ENCODE results near the gene WWOX.

Gene WWOX

DNA sequence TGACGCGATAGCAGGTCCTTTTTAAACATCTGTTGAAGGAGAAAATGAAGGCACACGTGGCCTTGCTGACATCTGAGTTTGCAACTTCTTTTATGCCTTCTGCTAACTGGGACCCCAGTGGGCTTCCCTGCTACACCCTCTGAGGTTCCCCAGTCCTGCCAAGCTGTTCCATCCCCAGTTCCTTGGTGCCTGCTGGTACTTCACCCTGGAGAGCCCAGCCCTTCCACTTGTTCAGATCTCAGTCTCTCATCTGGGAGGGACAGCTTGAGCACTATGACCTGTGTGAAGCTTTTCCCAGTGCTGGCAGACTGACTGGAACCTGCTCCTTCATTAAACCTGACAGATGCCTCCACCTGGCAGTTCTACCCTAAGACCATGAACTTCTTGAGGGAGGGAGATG is 95.5 kb downstream of the WWOX start:
- DNase-seq (ENCODE audit: low read depth, low spot score): no peak

DNA sequence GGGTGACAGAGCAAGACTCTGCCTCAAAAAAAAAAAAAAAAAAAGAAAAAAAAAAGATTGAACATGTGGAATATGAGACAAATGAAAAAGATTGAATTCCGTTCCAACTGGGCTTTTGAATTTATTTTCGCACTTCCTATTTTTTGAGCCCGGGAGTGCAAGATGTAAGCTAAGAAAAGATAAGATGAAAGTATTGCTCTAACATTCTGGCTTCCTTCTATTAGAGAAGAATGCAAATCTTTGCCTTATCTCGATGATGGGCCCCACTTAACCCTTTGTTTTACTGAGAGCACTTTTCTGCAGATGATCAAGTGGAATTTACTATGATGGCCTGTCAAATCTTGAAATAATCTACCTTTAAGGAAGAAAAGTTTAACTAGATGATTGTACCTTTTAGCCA is 96.3 kb downstream of the WWOX start:
- no peak for DNase-seq (ENCODE audit: low read depth, low spot score)

DNA sequence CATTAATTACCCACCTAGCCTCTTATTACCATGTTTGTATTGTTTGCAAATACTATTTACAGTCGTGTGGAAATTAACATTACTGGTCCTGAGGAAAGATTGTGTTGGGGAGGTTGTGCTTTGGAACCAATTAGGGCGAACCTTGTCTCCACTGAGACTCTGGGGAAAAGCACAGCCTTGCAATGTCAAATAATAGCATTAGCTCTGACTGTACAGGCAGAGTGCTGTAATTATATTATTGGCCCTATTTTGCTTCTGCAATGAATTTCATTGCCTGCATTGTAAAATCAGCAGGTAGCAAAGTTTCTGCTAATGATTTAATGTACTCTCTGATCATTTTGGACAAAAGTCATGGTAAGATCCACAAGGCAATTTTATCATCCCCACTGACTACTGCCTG is 97.0 kb downstream of the WWOX start:
- no peak for DNase-seq (ENCODE audit: low read depth, low spot score)

DNA sequence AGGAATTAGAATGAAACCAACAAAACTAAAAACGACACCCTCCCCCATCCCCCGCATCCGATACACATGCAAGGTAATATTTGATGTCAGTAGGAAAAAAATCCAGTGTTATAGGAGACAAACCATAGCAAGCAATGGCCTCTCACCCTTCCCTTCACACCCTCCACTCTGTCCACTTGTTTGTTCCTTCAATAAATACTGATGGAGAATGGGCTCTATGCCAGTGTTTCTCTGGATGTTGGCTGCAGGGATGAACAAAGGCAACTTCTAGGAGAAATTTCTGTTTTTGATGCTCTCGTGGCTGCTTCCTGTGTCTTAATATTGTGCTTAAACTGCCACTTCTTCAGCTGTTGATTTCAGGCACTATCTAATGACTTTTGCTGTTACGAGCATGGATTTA is 98.8 kb downstream of the WWOX start:
- DNase-seq (ENCODE audit: low read depth, low spot score): no peak

DNA sequence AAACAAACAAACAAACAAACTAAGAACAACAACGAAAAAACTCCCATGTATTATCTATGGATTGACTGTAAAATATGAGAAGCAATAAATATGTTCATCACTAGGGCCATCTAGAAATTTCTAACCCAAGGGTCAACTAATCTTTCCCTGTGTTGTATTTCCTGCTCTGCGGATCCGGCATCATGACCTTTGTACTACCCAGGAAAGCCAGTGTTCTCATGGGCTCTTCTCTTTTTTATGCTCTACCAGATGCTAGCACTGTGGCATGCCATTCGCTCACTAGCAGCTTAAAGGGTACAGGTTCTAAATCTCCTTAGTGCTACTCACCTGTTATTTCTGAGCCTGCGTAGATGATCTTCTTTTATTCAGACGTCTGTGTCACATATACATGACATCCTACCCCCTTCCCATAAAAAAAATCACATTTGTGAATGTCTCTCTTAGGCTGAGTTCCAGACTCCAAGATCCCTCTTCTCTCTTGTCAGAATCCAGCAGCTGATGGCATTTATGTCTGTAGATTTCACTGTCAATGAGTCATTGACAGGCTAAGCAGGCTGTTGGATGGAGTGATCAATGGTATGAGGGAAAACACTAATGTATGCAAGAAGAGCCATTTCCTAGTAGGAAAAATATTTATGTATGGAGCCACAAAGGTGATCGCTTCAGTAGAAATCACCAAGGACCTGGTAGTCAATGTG is 100.0 kb downstream of the WWOX start:
- no peak for DNase-seq (ENCODE audit: low read depth, low spot score)

DNA sequence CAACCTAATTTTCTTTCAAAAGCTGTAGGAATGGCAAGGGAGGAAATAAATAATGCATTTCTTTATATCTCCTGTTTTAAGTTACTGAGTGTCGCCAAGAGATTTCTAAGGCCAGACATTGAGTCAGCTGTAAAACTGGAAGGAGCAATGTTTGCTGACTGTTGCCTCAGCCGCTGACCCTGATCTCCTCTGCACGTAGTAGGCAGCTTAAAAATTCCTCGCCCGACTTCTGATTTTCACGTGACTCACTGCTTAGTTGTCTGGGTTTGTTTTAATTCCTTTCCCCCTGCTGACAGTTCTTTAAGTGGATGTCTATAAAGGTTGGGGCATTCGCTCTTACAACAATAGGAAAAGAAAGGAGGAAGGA is 100.6 kb downstream of the WWOX start:
- no peak for DNase-seq (ENCODE audit: low read depth, low spot score)

DNA sequence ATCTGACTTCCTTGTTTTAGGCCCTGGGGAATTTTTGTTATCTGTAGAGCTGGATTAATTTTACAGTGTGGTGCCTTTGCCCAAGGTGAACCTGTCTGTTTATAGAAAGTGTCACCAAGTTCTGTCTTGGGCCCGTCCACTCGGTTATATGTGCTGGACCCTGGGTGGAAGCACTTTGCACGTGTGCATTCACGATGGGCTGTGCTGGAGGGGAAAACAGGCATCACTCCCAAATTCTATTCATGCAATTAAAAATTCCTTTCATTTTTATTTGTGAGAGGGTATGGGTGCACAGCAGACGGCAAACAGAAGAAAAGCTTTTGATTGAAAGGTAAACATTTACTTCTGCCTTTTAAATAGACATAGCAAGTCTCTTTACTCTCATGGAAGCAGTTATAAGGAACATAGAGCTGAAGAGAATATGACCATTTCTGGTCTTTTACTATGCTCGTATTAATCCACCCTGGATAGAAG is 101.2 kb downstream of the WWOX start:
- DNase-seq (ENCODE audit: low read depth, low spot score): no peak

DNA sequence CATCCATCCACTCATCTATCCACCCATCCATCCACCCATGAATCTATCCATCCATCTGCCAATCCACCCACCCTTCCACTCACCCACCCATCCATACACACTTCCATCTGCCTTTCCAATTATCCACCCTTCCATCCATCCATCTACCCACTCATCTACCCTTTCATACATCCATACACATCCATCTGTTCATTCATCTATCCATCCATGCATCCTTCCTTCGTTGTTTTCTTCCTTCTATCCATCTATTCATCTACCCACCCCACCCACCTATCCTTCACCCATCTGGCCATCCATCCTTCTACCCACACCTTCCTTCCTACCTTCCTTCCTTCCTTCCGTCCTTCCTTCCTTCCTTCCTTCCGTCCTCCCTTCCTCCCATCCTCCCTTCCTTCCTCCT is 106.1 kb downstream of the WWOX start:
- DNase-seq (ENCODE audit: low read depth, low spot score): no peak

DNA sequence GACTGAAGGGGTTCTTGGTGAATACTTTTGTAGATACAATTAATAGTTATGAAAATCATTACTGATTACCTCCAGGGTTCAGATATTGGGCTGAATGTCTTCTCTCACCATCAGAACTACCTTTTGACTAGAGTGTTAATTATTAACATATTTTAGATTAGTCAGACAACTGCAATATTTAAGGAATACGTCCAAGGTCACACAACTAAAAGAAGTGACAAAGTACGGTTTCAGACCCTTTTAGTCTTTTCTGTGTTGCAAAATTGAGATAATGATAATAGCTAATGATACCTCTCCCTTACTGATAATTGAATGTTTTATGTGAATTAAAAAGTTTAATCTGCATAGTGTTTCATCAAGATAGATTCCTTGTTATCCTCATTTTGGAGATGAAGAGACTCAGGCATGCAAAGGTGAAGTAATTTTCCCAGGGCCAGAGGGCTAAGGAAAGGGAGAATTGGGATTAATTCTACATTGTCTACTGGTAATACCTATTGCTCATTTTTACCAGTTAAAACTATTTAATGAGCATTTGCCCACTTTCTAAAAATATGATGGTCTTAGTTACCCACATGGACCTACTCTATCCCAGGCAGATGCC is 107.3 kb downstream of the WWOX start:
- DNase-seq (ENCODE audit: low read depth, low spot score): no peak

DNA sequence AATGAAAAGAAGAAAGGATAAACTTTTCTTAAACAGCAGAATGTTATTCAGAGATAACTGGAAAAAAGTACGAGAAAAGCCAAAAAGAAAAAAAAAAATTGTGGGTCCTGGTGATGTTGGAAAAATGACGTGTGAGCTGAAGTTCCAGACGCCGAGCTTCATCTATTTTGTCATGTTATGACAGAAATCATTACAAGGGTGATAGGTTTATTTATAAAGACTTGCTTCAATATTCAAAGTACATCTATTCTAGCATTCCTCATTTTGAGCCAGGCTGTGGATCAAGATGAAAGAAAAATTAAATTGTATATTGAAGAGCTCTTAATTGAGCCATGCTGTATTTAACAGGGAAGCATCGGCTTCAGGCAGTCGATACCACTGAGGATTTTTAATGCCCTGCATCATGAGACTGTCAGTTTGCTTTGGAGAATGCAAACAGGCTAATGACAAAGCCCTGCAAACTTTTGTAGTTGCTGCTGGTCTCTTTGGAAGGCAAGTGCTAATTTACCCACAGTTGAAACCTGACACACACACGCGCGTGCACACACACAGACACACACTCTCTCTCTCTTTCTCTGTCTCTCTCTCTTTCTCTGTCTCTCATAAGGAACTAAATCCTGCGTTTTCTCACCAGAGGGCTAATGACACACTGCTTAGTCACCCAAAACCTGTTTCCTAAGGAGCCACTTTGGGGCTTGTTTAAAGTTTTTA is 110.7 kb downstream of the WWOX start:
- DNase-seq (ENCODE audit: low read depth, low spot score): no peak

DNA sequence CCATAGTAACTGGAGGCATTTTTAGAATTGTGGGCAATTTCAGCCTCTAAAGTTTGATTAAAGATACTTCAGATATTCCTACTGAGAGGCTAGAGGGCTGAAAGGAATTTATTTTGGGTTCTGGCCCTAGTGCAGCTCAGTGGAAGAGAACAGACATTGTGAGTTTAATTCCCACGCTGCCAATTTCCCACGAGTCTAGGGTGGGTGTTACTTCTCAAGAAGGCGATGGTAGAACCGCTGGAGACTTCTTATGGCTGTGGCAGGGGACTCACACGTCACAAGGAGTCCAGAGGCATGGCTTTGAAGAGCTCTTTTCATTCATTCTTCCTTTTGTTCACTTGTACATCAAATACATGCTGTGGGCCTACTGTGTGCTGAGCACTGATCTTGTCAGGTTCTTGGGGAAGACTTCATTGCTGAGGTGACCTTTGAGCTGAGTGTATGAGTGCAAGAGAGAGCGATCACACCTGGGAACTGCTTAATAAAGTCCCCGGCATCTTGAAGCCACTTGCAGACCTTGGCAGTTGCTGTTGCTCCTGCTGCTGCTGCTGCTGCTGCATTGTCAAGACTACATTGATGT is 111.7 kb downstream of the WWOX start:
- no peak for DNase-seq (ENCODE audit: low read depth, low spot score)

DNA sequence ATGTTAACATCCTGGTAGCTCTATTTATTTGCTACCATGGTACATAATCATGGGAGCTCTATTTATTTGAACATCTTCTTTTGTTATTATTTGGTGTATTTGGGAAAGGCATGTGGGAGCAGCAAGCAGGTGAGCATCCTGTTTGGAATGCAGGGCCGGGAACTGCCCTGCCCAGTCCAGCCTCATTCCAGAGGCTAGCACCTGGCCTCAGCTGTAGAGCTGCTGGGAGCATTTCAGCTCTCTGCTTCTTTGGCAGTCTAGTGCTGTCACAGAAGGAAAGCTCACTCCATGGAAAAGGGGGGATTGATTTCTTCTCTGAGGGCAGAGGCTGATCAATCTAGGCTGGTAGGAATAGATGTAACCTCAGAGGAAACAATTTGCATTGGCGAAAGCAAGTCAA is 112.5 kb downstream of the WWOX start:
- no peak for DNase-seq (ENCODE audit: low read depth, low spot score)

DNA sequence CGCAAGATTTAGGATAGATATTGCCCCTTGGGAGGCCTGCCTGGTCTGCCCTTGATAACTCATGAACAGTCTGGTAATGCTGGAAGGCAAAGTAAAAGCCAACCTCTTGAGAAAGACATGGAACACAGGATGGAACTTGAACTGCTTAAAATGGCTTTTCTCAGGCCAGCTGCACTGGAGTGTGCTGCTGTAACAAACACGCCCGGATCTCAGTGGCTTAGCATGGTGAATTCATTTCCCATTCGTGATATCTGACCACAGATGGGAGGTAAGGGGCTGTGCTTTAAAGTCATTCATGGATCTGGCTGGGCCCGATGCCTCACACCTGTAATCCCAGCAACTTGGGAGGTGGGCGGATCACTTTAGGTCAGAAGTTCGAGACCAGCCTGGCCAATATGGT is 113.2 kb downstream of the WWOX start:
- no peak for DNase-seq (ENCODE audit: low read depth, low spot score)

DNA sequence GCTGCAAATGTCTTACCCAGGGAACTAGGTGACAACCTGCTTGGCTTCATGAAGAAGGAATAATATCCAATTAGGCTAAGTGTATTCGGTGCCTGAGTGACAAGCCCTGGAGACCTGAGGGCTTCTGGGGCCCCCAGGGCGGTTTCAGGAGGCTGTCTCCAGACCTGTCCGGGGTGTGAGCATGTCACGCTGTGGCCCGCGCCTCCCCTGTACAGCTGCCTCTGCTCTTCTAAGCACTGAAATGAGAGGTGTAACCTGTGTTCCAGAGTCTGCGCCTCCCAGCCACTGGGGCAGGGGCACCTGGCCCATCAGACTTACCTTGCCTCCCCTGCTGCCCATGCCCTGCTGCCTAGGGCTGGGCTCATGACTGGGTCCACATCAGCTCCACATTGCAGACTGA is 114.3 kb downstream of the WWOX start:
- no peak for DNase-seq (ENCODE audit: low read depth, low spot score)

DNA sequence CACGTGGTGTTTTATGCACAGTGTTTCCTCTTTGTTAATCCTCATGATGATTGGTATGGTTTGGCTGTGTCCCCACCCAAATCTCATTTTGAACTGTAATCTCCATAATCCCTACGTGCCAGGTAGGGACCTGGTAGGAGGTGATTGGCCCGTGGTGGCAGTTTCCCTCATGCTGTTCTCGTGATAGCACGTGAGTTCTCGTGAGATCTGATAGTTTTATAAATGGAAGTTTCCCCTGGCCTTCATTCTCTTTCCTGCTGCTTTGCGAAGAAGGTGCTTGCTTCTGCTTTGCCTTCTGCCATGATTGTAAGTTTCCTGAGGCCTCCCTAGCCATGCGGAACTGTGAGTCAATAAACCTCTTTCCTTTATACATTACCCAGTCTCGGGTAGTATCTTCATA is 115.8 kb downstream of the WWOX start:
- DNase-seq (ENCODE audit: low read depth, low spot score): no peak

DNA sequence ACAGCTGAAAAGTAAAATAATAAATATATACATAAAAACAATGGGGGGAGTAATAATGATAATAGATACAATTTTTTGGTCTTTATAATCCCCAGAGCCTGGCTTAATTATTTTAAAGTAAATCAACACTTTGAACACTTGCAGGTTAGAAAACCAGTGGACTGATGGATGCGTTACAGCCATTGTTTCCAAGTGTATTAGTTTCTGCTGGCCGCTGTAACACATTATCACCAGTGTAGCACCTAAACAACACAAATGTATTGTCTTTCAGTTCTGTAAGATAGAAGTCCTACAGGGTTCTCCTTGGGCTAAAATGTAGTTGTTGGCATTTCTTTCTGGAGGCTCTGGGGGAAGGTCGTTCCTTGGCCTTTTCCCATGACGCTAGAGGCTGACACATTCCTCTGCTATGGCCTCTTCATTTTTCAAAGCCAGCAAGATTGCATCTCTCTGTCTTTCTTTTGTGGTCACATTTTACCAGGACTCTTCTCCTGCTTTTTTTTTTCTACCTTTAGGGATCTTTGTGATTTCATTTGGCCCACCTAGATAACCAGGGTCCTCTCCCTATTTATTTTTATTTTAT is 116.8 kb downstream of the WWOX start:
- no peak for DNase-seq (ENCODE audit: low read depth, low spot score)

DNA sequence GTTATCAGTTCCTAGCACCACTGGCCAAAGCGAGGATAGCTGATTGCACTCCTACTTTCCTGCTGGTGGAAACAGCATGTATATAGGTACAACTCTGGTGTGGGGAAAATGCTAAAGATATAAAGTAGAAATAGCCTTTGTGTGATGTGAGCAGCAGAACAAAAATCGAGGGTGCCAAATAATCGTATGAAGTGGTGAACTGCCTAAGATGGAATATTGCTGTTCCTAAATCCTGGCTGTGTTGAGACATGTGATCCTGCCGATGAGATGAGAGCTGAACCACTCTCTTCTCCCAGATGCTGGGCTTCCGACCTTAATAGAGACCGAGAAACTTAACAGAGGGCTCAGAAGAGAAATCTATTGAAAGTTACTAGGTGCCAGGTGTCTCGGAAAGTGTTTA is 117.8 kb downstream of the WWOX start:
- no peak for DNase-seq (ENCODE audit: low read depth, low spot score)

DNA sequence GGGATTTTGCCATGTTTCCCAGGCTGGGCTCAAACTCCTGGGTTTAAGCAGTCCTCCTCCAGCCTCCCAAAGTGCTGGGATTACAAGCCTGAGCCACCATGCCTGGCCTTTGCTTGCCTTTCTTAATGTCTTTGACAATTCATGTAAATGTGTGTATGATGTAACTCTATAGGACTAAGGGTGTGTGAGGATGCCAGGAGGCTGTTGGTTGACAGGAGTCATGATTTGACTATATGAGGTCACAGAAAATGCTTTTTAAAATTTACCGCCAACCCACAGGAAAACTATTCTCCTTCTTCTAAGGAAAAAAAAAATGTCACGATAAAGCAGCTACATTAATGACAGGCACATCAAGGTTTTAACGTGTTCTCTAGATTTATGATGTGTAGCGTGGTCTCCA is 118.8 kb downstream of the WWOX start:
- DNase-seq (ENCODE audit: low read depth, low spot score): no peak

DNA sequence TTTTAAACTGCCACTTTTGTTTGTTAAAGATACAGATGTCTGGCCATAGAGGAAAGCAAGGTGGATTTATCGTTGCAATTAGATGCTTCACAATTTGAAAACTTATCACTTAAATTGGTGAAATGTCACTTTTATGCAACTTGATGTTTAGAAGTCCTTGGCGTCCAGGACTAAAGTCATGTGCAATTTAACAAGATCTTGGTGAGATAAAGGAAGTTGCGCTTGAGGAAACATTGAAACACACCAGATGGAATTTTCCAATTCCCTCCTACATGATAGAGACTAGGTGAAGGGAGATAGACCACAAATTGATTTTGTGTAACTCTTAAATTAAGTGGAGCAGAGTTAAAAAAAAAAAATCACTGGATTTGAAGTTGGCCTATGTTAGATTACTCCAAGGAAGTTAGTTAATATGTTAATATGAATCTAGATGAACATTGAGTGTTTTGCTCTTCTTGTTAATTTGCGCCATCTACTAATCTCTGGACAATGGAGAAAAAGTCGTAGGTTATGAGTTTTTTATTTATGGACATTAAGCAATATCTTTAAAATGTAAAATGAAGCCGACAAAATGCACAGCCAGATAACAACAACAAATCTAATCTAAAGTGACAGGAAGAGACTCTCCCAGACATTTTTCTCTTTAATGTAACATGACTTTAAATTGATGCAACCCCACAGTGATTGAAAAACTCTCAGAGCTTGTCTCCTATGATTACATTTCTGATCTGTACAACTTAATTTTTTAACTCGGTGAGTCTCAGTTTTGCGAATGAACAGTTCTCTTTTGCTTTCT is 119.6 kb downstream of the WWOX start:
- no peak for DNase-seq (ENCODE audit: low read depth, low spot score)

DNA sequence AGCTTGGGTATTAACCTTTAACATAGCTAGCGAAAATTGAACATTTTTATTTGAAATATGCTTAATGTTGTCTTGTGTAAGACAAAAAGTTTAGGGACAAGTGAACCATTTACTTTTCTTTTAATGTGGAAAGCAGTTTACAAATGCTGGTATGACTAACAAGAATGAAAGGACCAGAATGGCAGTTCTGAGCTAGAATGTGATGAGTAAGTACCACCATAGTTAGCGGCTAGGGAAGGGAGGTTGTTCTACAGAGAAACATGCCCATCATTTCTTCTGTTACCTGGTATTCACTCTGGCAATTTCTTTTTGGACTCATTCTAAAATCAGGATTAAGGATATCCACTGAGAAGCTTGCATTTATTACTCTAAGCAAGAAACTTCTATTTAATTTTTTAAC is 121.1 kb downstream of the WWOX start:
- no peak for DNase-seq (ENCODE audit: low read depth, low spot score)

DNA sequence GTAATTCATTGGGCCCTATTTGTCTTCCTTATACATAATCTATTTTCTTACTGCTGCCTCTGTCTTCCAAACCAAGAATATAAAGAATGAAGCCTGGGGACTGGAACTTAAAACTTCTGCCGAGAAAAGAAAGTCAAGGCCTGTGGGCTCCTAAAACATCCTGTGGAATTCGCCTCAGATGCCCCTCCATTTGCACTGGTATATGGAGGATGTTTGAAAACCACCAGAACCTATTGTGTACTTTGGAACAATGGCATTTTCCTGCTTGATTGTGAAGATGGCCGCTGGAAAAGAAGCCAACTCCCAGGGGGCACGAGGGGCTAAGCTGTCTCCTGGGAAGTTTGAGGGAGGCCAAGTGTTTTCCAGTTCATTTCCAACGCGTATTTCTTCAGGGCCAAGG is 122.4 kb downstream of the WWOX start:
- DNase-seq (ENCODE audit: low read depth, low spot score): no peak

DNA sequence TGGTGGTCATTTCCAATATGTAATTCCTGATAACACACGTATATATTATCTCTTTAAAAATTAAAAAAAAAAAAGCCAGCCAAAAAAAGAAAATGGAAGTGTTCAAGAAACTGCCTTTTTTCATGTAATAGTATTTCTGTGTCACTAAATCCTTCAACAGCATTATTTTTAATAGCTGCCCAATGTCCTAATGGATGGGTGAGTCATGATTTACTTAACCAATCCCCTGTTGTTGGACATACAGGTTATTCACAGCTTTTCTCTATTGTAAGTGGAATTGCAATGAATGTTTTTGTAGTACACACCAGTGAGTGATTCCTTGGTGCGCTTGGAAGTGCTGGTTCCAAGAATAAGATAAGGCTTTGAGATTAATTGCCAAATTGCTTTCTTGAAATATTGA is 124.9 kb downstream of the WWOX start:
- DNase-seq (ENCODE audit: low read depth, low spot score): no peak

Measured in brain pericyte (primary cell).